PC-3 (cell line): Measurements from ENCODE around the gene AOAH. TPM values are rescaled to one million over a fixed set of nuclear protein-coding genes. Genes with fewer than 3 reads are reported as not detected.

Experiments
- ATAC-seq: fragments of 200-7000 bp; cut with Tn5 transposase; 2 replicates; pipeline ENCODE4 v1.9.1; 2020; ENCODE audit warnings: mild to moderate bottlenecking, moderate library complexity
- BruUV-seq: library from RNA; stranded (reverse); fragments of 400-500 nt; replicated peaks from 2 replicates; lab custom pipeline; 2021; lab: Mats Ljungman, UMichigan
- CTCF ChIA-PET: fragments of 300-600 bp; sonication (Branson Sonifier 250); formaldehyde crosslinking; loops from one replicate; lab custom pipeline; 2022; ENCODE audit warnings: antibody characterized with exemption; lab: Charles Lee
- POLR2A ChIA-PET: fragments of 300-600 bp; sonication (Branson Sonifier 250); formaldehyde crosslinking; loops from one replicate; lab custom pipeline; 2022; ENCODE audit warnings: antibody characterized with exemption; ENCODE audit not compliant: unreplicated experiment; lab: Charles Lee
- DNase-seq: peaks from one replicate; pipeline ENCODE4 v3.0.0-alpha.2; 2015
- H2AFZ ChIP-seq: fragments of 300-600 bp; sonication (generic); 2 replicates; pipeline ENCODE4 v1.6.0; 2016; ENCODE audit warnings: antibody characterized with exemption, low read length
- H3F3A ChIP-seq: fragments of 300-600 bp; sonication (generic); one replicate; pipeline ENCODE4 v1.6.0; 2017; ENCODE audit warnings: antibody characterized with exemption, low read length, control low read depth, mild to moderate bottlenecking; ENCODE audit not compliant: unreplicated experiment
- H3K27ac ChIP-seq: fragments of 300-600 bp; sonication (generic); 2 replicates; pipeline ENCODE4 v1.5.1; 2016; ENCODE audit warnings: mild to moderate bottlenecking, low read length
- H3K27me3 ChIP-seq: fragments of 300-600 bp; sonication (generic); 2 replicates; pipeline ENCODE4 v1.6.1; 2016; ENCODE audit warnings: low read length, mixed read lengths
- H3K36me3 ChIP-seq: fragments of 300-600 bp; sonication (generic); 2 replicates; pipeline ENCODE4 v1.6.1; 2016; ENCODE audit warnings: low read depth, mixed run types, low read length, mixed read lengths
- H3K4me1 ChIP-seq: fragments of 300-600 bp; sonication (generic); 2 replicates; pipeline ENCODE4 v1.5.1; 2016; ENCODE audit warnings: low read length; ENCODE audit not compliant: insufficient read depth
- H3K4me2 ChIP-seq: fragments of 300-600 bp; sonication (generic); 2 replicates; pipeline ENCODE4 v1.6.0; 2016; ENCODE audit warnings: low read length
- H3K4me3 ChIP-seq: fragments of 300-600 bp; sonication (generic); 2 replicates; pipeline ENCODE4 v1.5.1; 2016; ENCODE audit warnings: mild to moderate bottlenecking, low read length, mixed read lengths
- H3K79me2 ChIP-seq: fragments of 300-600 bp; sonication (generic); 2 replicates; pipeline ENCODE4 v1.6.1; 2017; ENCODE audit warnings: low read length, mixed read lengths
- H3K9ac ChIP-seq: fragments of 300-600 bp; sonication (generic); 2 replicates; pipeline ENCODE4 v1.6.0; 2016; ENCODE audit warnings: mild to moderate bottlenecking, low read length
- H3K9me2 ChIP-seq: fragments of 300-600 bp; sonication (generic); replicated peaks from 2 replicates; pipeline ENCODE4 v1.6.1; 2016; ENCODE audit warnings: mixed run types, low read length, mixed read lengths
- H3K9me3 ChIP-seq: fragments of 300-600 bp; sonication (generic); 2 replicates; pipeline ENCODE4 v1.6.1; 2016; ENCODE audit warnings: low read length, mixed read lengths
- H4K20me1 ChIP-seq: fragments of 300-600 bp; sonication (generic); 2 replicates; pipeline ENCODE4 v1.6.1; 2016; ENCODE audit warnings: low read length, mixed read lengths
- CTCF ChIP-seq: fragments of 300-600 bp; sonication (generic); conservative IDR thresholded peaks from 2 replicates; pipeline ENCODE4 v1.5.1; 2017; ENCODE audit warnings: antibody characterized with exemption, low read depth, mild to moderate bottlenecking, low read length
- EZH2 ChIP-seq: fragments of 300-600 bp; sonication (generic); IDR thresholded peaks from one replicate; pipeline ENCODE4 v1.6.1; 2017; ENCODE audit warnings: antibody characterized with exemption, mild to moderate bottlenecking, low read length; ENCODE audit not compliant: unreplicated experiment
- EZH2phosphoT487 ChIP-seq: fragments of 300-600 bp; sonication (generic); IDR thresholded peaks from 2 replicates; pipeline ENCODE4 v1.6.1; 2018; ENCODE audit warnings: mild to moderate bottlenecking, antibody characterized with exemption, low read length, borderline replicate concordance
- intact Hi-C: fragments of 100-400 bp; cut with micrococcal nuclease; formaldehyde crosslinking; loops from 2 replicates; pipeline ENCODE4 v1.9.0; 2023
- total RNA-seq: library from RNA; depleted of rRNA; stranded (reverse); fragments of >200 nt; gene quantifications from 2 replicates; pipeline ENCODE4 v1.2.3, GENCODE V29; 2014

The AOAH gene
- total RNA-seq, 1 experiment from 2014 or later: not detected

GRCh38 chr7:36690514-36691187 lies 33.6 kb downstream of the AOAH start:
- no peak for DNase-seq

GRCh38 chr7:36690041-36690440 lies 34.3 kb downstream of the AOAH start:
- ChIA-PET POLR2A (no interaction called here), CTCF (no interaction called here)
- H3K4me1 ChIP-seq: peaks cover 9% of the 10 kb centered on the region
- H3K9me3 ChIP-seq: no peaks in the 10 kb centered on the region
- no peak overlapping the region for H2AFZ ChIP-seq
- ATAC-seq (no peak), DNase-seq (no peak)
- H3K9ac ChIP-seq: no peak overlapping the region
- H3K27me3 ChIP-seq: peaks cover 29% of the 10 kb centered on the region
- no peaks in the 10 kb centered on the region for H3K9me2 ChIP-seq
- H3K4me3 ChIP-seq: no peak overlapping the region
- BruUV-seq: no TSS peak
- TF ChIP-seq CTCF (no peak), EZH2 (no peak)
- no peaks in the 10 kb centered on the region for H4K20me1 ChIP-seq
- intact Hi-C loops: no loop called here
- H3K4me2 ChIP-seq: no peak overlapping the region
- no peaks in the 10 kb centered on the region for H3K79me2 ChIP-seq
- no peaks in the 10 kb centered on the region for H3K36me3 ChIP-seq
- H3K27ac ChIP-seq: no peak overlapping the region
- H3F3A ChIP-seq: no peaks in the 10 kb centered on the region

More at GRCh38 chr7:36690514-36691187, 33.6 kb downstream of the AOAH start:
- TF ChIP-seq CTCF (no peak), EZH2phosphoT487 (no peak), EZH2 (no peak)
- Histone ChIP-seq H3K36me3 (no peaks in the 10 kb centered on the region), H3K9me2 (no peaks in the 10 kb centered on the region), H3K9me3 (no peaks in the 10 kb centered on the region), H3K4me2 (no peak overlapping the region), H3F3A (no peaks in the 10 kb centered on the region), H3K79me2 (no peaks in the 10 kb centered on the region), H3K4me1 (peaks cover 9% of the 10 kb centered on the region), H3K9ac (no peak overlapping the region), H4K20me1 (no peaks in the 10 kb centered on the region), H2AFZ (no peak overlapping the region), H3K27me3 (peaks cover 31% of the 10 kb centered on the region), H3K27ac (no peak overlapping the region), H3K4me3 (no peak overlapping the region)
- BruUV-seq: no TSS peak
- ATAC-seq: no peak
- intact Hi-C loops: no loop called here
- ChIA-PET POLR2A (no interaction called here), CTCF (no interaction called here)

GRCh38 chr7:36686499-36686898 lies 37.8 kb downstream of the AOAH start:
- POLR2A ChIA-PET: no interaction called here
- H3K4me3 ChIP-seq: no peak overlapping the region
- H3K79me2 ChIP-seq: no peaks in the 10 kb centered on the region
- peaks cover 9% of the 10 kb centered on the region for H3K4me1 ChIP-seq
- no peaks in the 10 kb centered on the region for H4K20me1 ChIP-seq
- H3K27me3 ChIP-seq: peaks cover 9% of the 10 kb centered on the region
- H3K36me3 ChIP-seq: no peaks in the 10 kb centered on the region
- ATAC-seq: peak; percentile 33; the same call in 1 of the 2 replicates
- BruUV-seq: no TSS peak
- H3K9ac ChIP-seq: no peak overlapping the region
- peak; percentile 62 for DNase-seq
- CTCF ChIA-PET: no interaction called here
- H3K9me2 ChIP-seq: no peaks in the 10 kb centered on the region
- intact Hi-C loops: no loop called here
- H3K27ac ChIP-seq: no peak overlapping the region
- H3K4me2 ChIP-seq: no peak overlapping the region
- H3F3A ChIP-seq: no peaks in the 10 kb centered on the region
- H3K9me3 ChIP-seq: no peaks in the 10 kb centered on the region
- no peak overlapping the region for H2AFZ ChIP-seq
- TF ChIP-seq CTCF (no peak), EZH2phosphoT487 (no peak), EZH2 (no peak)
